BJ (cell line): Measurements from ENCODE around the gene HES5. TPM values are rescaled to one million over a fixed set of nuclear protein-coding genes. Genes with fewer than 3 reads are reported as not detected.
"Not testable (repeated sequence)": the region's sequence is repeated elsewhere in the genome, so short reads cannot be mapped to it uniquely, and the experiment has no call there.

Experiments
- CTCF ChIA-PET: fragments of 350-600 bp; formaldehyde crosslinking; extraction: SDS; loops from one replicate; lab custom pipeline; 2021; ENCODE audit warnings: antibody characterized with exemption, inconsistent platforms; lab: Yijun Ruan, JAX
- POLR2A ChIA-PET: fragments of 300-600 bp; sonication (Branson Sonifier 250); formaldehyde crosslinking; extraction: SDS; loops from one replicate; lab custom pipeline; 2021; ENCODE audit warnings: antibody characterized with exemption; lab: Charles Lee
- DNase-seq: peaks from one replicate; pipeline ENCODE4 v3.0.0-alpha.2; 2011; ENCODE audit warnings: low read depth
- H3K27me3 ChIP-seq: 2 replicates; pipeline ENCODE4 v1.6.0; 2011; ENCODE audit warnings: low read length; ENCODE audit not compliant: control insufficient read depth, insufficient read depth
- H3K36me3 ChIP-seq: 2 replicates; pipeline ENCODE4 v1.5.1; 2011; ENCODE audit warnings: low read length; ENCODE audit not compliant: control insufficient read depth, insufficient read depth
- H3K4me3 ChIP-seq: 2 replicates; pipeline ENCODE4 v1.5.1; 2011; ENCODE audit warnings: low read depth, mild to moderate bottlenecking, control low read depth, low read length
- CTCF ChIP-seq: IDR thresholded peaks from 2 replicates; pipeline ENCODE4 v1.5.1; 2011; ENCODE audit warnings: low read depth, mild to moderate bottlenecking, control low read depth, inconsistent platforms, low read length, moderate library complexity; ENCODE audit not compliant: insufficient read depth
- polyA minus RNA-seq: library from RNA; depleted of rRNA, polyadenylated mRNA; stranded (reverse); fragments of >200 nt; gene quantifications from 2 replicates; pipeline ENCODE4 v1.2.3, GENCODE V29; 2011; rRNA and poly(A)+ RNA removed
- polyA plus RNA-seq: library from polyadenylated mRNA; depleted of rRNA; stranded (reverse); fragments of >200 nt; gene quantifications from 2 replicates; pipeline ENCODE4 v1.2.3, GENCODE V29; 2011; rRNA removed

Gene HES5
- polyA plus RNA-seq (not detected in 2 replicates), polyA minus RNA-seq (not detected in 2 replicates)

- no peak within 1 kb of the TSS; the same call in 1 of the 2 replicates for H3K4me3 ChIP-seq
- no peak for DNase-seq
- no peak for TF ChIP-seq CTCF
- 0 out of 2 replicates have a peak, but pooled peaks cover 3% of the 10 kb centered on the region for H3K27me3 ChIP-seq
- POLR2A ChIA-PET: no interaction called here
- H3K36me3 ChIP-seq: no peaks in the 10 kb centered on the region
- CTCF ChIA-PET: no interaction called here
Measured at GRCh38 chr1:2529784-2530512, at the start of gene HES5. HES5 (minus strand) TSS chr1:2530263; CDS start chr1:2530164, 99 bp downstream.

GRCh38 chr1:2578758-2579118 is 48.7 kb upstream of the HES5 start:
- ChIA-PET POLR2A (no interaction called here), CTCF (interaction anchor here (0.5 kb wide), 1 partner anchor 1709 kb away, joined by 4 read pairs; no protein-coding TSS in a partner anchor)
- no peak overlapping the region for H3K4me3 ChIP-seq
- DNase-seq: no peak
- no peaks in the 10 kb centered on the region for H3K36me3 ChIP-seq
- H3K27me3 ChIP-seq: no peaks in the 10 kb centered on the region; the same call in 1 of the 2 replicates
- TF ChIP-seq CTCF: no peak

- H3K27me3 ChIP-seq, CTCF ChIA-PET: not testable (repeated sequence)
Measured at GRCh38 chr1:2577565-2578075, 47.6 kb upstream of the HES5 start.

GRCh38 chr1:2575801-2576663 is 46.0 kb upstream of the HES5 start:
- CTCF ChIA-PET: no interaction called here
- no peak overlapping the region for H3K4me3 ChIP-seq
- POLR2A ChIA-PET: no interaction called here

More at GRCh38 chr1:2577565-2578075, 47.6 kb upstream of the HES5 start:
- POLR2A ChIA-PET, H3K4me3 ChIP-seq, DNase-seq, H3K36me3 ChIP-seq: not testable (repeated sequence)

GRCh38 chr1:2574350-2574749 is 44.3 kb upstream of the HES5 start:
- no peak for TF ChIP-seq CTCF
- no peak for DNase-seq
- H3K36me3 ChIP-seq: no peaks in the 10 kb centered on the region
- no peak overlapping the region for H3K4me3 ChIP-seq
- ChIA-PET CTCF (no interaction called here), POLR2A (no interaction called here)
- H3K27me3 ChIP-seq: peaks cover 4% of the 10 kb centered on the region

More at GRCh38 chr1:2575801-2576663, 46.0 kb upstream of the HES5 start:
- Histone ChIP-seq H3K27me3 (no peaks in the 10 kb centered on the region; the same call in 1 of the 2 replicates), H3K36me3 (no peaks in the 10 kb centered on the region)
- no peak for TF ChIP-seq CTCF
- DNase-seq: no peak
